Activated T-cell treated with anti-CD3 and anti-CD28 coated beads for 48 hours (primary cell): Measurements from ENCODE around the gene B4GALT1.
A peak's percentile ranks its signal among the peaks of the same experiment; 100 is the strongest.
"Not testable (repeated sequence)": the region's sequence is repeated elsewhere in the genome, so short reads cannot be mapped to it uniquely, and the experiment has no call there.

Experiments
- DNase-seq: peaks from one replicate; pipeline ENCODE4 v3.0.0-alpha.2; 2020; ENCODE audit warnings: low read depth

The B4GALT1 gene

GRCh38 chr9:33101104-33101951, 65.8 kb downstream of the B4GALT1 start:
- no peak for DNase-seq

DNA sequence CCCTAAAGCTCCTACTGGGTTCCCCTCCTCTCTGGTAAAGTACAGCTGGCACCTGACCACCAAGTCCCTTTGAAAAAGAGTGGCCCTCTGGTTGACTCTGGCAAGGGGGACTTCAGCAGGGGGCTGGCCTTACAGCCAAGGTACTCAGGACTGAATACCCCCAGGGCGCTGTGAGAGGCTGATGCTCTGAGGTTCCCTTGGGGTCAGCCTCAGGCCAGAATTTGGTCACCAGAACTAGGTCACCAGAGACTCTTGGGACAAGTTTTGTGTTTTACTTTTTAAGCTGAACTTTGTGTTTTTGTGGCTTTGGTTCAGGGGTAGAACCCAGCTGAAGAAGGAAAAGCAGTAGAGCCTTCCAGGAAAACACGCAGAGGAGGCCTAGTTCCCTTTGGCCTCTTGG, 67.4 kb downstream of the B4GALT1 start:
- DNase-seq, result no peak

DNA sequence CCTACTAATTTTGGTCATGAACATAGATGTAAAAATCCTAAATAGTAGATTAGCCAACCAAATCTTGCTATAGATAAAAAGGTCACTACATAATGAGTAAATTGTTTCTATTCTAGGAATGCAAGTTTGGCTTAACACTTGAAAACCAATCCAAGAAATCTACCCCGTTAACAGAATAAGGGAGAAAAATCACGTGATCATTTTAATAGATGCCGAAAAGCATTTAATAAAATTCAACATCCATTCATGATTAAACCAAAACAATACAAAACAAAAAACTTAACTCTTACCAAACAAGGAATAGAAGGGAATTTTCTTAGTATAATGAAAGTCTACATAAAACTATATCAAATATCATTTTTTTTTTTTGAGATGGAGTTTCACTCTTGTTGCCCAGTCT, 69.9 kb downstream of the B4GALT1 start:
- DNase-seq, result no peak

- DNase-seq, result no peak
Observed at GRCh38 chr9:33092634-33093033, 74.5 kb downstream of the B4GALT1 start.

GRCh38 chr9:33085672-33086071, 81.5 kb downstream of the B4GALT1 start:
- DNase-seq, result not testable (repeated sequence)

DNA sequence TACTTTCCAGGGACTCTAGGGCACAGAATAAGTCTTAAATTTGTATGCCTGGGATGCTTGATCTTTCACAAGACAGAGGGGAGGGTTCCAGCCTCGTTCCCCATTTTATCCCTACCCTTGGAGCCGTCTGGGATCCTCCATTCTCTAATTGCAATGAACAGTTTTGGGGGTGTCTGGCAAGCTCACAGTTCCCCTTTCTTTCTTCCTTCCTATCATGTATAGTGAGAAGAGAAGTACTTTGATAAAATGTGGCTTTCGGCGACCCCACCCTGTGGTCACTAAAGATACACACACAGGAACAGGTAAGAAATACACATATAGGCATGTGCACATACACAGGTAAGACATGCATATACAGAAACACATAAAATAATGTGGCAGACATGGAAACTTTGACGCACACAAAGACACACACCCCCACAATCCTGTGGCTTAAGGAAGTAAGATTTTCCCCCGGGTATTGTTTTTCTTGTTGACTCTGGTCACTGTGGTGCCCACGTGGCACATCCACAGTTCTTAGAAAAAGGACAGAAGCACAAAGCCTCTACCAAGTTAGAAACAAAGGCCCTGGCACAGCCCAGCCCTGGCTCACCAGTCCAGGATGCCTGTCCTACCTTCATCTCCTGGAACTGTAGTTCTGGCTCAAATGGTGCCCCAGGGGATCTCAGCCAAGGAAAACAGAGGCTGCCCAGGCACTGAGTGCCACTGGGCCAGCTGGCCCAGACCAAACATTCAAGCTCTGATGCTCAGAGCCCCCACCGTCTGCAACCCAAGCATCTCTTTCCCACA, 84.4 kb downstream of the B4GALT1 start:
- DNase-seq, result no peak

GRCh38 chr9:33082128-33082527, 85.0 kb downstream of the B4GALT1 start:
- no peak for DNase-seq

DNA sequence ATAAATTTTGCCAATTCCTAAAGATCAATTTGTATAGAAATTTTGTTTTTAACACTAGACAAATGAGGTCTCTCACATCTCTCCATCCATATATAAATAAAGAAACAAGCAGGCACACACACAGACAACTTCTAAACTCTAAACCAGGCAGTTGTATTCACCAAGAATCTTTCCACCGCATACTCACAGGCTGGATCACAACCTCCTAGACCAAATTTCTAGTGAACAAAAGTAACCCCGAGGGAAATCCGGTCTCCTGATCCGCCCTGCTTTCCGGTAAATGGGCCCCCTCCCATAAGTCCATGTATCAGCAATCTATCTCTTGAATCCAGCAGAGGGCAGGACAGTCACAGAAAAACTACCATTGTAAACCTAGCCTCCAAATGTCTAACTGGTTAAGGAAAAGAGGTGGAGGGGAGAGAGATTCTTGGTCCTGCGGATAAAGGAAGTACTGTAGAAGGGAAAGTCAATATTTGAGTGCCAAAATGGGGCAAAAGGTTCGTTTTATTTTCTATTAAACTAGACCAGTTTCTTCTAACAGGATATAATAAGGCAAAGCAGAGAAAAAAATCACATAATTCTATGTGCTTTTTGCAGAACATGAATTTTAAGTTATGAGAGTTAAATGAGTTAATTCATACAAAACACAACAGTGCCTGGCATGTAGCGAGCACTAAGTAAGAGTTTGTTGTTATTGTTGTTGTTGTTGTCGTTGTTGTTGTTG, 85.8 kb downstream of the B4GALT1 start:
- DNase-seq, result peak; percentile 35

- DNase-seq, result no peak
Observed at GRCh38 chr9:33080534-33080933, 86.6 kb downstream of the B4GALT1 start.

DNA sequence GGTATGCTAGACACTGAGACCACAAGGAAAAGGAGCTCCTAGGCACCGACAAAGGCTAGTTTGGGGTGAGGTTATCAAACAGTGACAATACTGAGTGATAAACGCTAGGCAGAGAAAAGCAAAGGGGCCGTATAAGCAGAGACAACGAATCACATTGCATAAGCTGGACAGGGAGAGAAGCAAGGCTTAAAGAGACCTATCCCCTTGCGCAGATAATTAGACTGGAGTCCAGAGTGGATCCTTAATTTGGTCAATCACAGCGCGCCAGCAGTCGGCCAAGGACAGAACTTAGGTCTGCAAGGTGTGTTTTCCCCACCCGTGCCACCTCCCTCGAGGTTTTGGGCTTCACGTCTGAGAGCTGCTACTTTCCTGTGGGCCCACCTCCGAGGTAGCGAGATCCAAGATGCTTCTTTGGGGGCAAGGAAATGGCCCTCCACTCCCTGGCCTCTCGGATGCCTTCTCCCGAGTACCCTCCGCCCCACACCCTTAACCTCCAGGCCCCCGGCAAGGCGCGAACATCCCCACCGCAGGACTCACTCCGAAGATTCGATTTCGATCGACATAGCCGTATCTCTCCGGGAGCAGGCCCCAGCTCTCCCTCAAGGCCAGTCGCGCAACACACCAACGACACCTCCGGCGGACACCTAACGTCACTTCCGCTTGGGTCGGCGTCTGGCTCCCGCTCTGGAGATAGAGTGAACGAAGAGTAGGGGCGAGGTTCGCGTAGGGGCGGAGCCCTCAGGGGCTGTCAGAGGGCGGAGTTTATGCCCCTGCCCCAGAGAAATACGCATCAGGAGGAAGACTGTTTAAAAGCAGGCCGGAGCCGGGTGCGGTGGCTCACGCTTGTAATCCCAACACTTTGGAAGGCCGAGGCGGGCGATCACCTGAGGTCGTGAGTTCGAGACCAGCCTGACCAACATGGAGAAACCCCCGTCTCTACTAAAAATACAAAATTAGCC, 90.8 kb downstream of the B4GALT1 start, which contains the start of gene SMU1:
SMU1 (minus strand) TSS at position 629 of the 959 bp plus-strand sequence; CDS start at position 563, 66 bp downstream.
- DNase-seq, result peak; percentile 91

DNA sequence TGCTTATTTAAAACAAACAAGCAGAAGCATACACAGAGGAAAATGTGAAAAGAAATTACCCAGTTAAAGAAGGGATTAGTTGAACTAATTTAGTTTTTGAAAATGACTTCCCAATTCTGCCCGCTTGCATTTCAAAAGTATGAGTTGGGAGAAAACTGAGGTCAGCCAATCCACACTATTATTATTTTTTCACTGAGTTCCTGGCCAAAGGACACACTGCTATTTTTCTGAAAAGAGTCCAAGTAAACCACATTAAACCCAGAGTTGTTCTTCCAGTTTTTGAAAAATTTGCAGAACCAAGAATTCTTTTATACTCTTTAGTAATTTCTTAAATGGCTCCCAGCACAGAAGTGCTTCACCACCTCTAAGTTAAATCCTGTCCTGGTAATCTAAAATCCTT, 98.1 kb downstream of the B4GALT1 start:
- DNase-seq, result no peak

DNA sequence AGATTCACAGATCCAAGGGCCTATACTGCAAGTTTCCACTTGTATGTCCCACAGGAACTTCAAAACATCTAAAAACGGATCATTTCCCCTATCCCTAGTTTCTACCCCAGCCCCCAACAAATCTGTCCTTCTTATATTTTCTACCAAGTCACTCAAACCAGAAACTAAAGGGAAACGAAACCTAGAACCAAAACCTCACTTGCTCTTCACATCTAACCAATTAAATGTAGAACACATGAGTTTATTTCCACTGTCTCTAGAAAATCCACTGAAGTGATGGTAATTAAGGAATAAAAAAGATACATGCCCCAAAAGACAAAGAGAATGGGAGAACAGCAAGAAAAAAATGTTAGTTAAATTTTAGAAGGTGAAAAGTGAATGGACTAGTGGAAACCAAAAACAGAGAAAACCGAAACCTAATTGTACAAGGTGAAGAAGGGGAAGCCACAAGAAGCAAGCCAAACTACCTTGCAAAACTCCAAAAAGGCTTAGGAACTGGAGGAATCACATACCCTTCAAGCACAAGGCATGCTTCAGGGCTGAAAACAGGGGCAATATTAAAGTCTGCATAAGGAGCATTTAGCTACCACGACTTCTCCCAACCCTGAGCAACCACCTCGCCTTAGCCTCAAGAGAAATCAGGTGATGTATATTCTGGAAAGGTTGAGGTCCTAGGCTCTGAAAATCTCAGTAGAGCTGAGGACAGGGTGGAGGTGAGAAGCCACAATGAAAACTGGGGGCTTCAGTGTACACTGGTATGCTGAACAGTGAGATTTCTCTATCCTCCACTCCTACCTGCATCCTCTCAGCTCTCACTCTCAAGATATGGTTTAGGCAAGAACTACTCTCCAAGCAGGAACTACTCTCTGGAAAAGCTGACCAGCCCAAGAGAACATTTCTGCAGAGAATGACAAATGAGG, 101.7 kb downstream of the B4GALT1 start:
- DNase-seq, result no peak
